K562 (cell line): ENCODE measurements around the gene NOBOX. TPM values are rescaled to one million over a fixed set of nuclear protein-coding genes. Genes with fewer than 3 reads are reported as not detected.

Experiments used
- ATAC-seq: fragments of 200-7000 bp; cut with Tn5 transposase; 3 replicates; pipeline ENCODE4 v1.9.1; 2020; ENCODE audit warnings: moderate library complexity
- BruUV-seq: library from RNA; stranded (reverse); fragments of 400-500 nt; replicated peaks from 2 replicates; lab custom pipeline; 2021; lab: Mats Ljungman, UMichigan
- CTCF ChIA-PET: fragments of 300-600 bp; formaldehyde crosslinking; extraction: SDS; loops from one replicate; lab custom pipeline; 2021; ENCODE audit warnings: low intra/inter-chr PET ratio; lab: Yijun Ruan, JAX
- POLR2A ChIA-PET: fragments of 300-600, 350-650 bp; sonication (Branson Sonifier 250); formaldehyde crosslinking; extraction: SDS; loops from one replicate; lab custom pipeline; 2021; ENCODE audit warnings: antibody characterized with exemption, inconsistent platforms; lab: Yijun Ruan, JAX
- DNase-seq, 4 experiments: peaks; one replicate each; pipeline versions ENCODE4 v3.0.0 to v3.0.0-alpha.2; 2011 to 2018; ENCODE audit warnings: low spot score in 3 of 4, mixed read lengths in 3 of 4; ENCODE audit errors: extremely low read depth in 1 of 4
- FAIRE-seq: peaks from 2 replicates; lab custom pipeline; 2011; peaks lifted over from hg19 to GRCh38; lab: Jason Lieb, UNC
- H2AFZ ChIP-seq: 2 replicates; pipeline ENCODE4 v1.6.0; 2011; ENCODE audit warnings: low read depth, low read length, control low read depth, inconsistent platforms
- H3K27ac ChIP-seq: fragments of 200-600 bp; 3 replicates; pipeline ENCODE4 v1.8.0; 2011; ENCODE audit warnings: low read depth, mild to moderate bottlenecking, control low read depth, inconsistent platforms, low read length, moderate library complexity, mixed read lengths; ENCODE audit errors: extremely low read depth
- H3K27me3 ChIP-seq, 2 experiments: fragments of 300-600 bp in 1 of 2; 2 replicates in 1 of 2; 3 replicates in 1 of 2; pipeline versions ENCODE4 v1.6.0 to v1.8.0; 2011; ENCODE audit warnings: inconsistent platforms in 2 of 2, low read length in 2 of 2, mild to moderate bottlenecking in 1 of 2, mixed read lengths in 1 of 2, moderate library complexity in 1 of 2; ENCODE audit not compliant: control insufficient read depth in 2 of 2, insufficient read depth in 2 of 2
- H3K36me3 ChIP-seq: fragments of 300-600 bp; 3 replicates; pipeline ENCODE4 v1.8.0; 2011; ENCODE audit warnings: mild to moderate bottlenecking, low read length, inconsistent platforms; ENCODE audit not compliant: control insufficient read depth, insufficient read depth
- H3K4me1 ChIP-seq, 2 experiments: fragments of 200-600 bp in 1 of 2; replicated peaks in 1 of 2; 2 replicates in 1 of 2; 3 replicates in 1 of 2; pipeline versions ENCODE4 v1.5.1 to v1.8.0; 2011; ENCODE audit warnings: inconsistent platforms in 2 of 2, low read length in 2 of 2, mild to moderate bottlenecking in 1 of 2, mixed read lengths in 1 of 2, moderate library complexity in 1 of 2; ENCODE audit not compliant: control insufficient read depth in 2 of 2, insufficient read depth in 2 of 2
- H3K4me2 ChIP-seq: 2 replicates; pipeline ENCODE4 v1.6.1; 2011; ENCODE audit warnings: low read length, control low read depth, inconsistent platforms, mixed read lengths; ENCODE audit not compliant: insufficient read depth
- H3K4me3 ChIP-seq: fragments of 200-600 bp; sonication (generic), shearing (Covaris generic); 2 replicates; pipeline ENCODE4 v1.5.1; 2016; ENCODE audit warnings: control low read depth, inconsistent platforms
- H3K79me2 ChIP-seq: fragments of 200-600 bp; 3 replicates; pipeline ENCODE4 v1.8.0; 2011; ENCODE audit warnings: low read length, inconsistent platforms; ENCODE audit not compliant: control insufficient read depth, insufficient read depth
- H3K9ac ChIP-seq, 2 experiments: 2 replicates each; pipeline versions ENCODE4 v1.6.0 to v1.6.1; 2011; ENCODE audit warnings: low read depth in 2 of 2, low read length in 2 of 2, control low read depth in 1 of 2, inconsistent platforms in 1 of 2, mild to moderate bottlenecking in 1 of 2, mixed read lengths in 1 of 2; ENCODE audit not compliant: insufficient read depth in 1 of 2
- H3K9me1 ChIP-seq: one replicate; pipeline ENCODE4 v1.6.0; 2011; ENCODE audit warnings: inconsistent platforms, mild to moderate bottlenecking, low read length, moderate library complexity; ENCODE audit not compliant: control insufficient read depth, insufficient read depth
- H3K9me3 ChIP-seq: replicated peaks from 2 replicates; pipeline ENCODE4 v1.5.1; 2011; ENCODE audit warnings: low read depth, low read length, inconsistent platforms; ENCODE audit not compliant: control insufficient read depth, insufficient read depth
- H4K20me1 ChIP-seq: replicated peaks from 2 replicates; pipeline ENCODE4 v1.6.1; 2011; ENCODE audit warnings: low read length, inconsistent platforms, mixed read lengths; ENCODE audit not compliant: control insufficient read depth, insufficient read depth
- HMGN3 ChIP-seq: IDR thresholded peaks from 2 replicates; pipeline ENCODE4 v1.6.1; 2011; ENCODE audit warnings: borderline replicate concordance, low read depth, mild to moderate bottlenecking, mixed read lengths, low read length; ENCODE audit not compliant: insufficient read length; ENCODE audit errors: extremely low read depth
- NCOA4 ChIP-seq: fragments of 450-650 bp; IDR thresholded peaks from 2 replicates; pipeline ENCODE4 v1.6.1; 2018; ENCODE audit warnings: mild to moderate bottlenecking; ENCODE audit not compliant: partially characterized antibody
- PATZ1 ChIP-seq: fragments of 250-450 bp; sonication (Bioruptor Pico); IDR thresholded peaks from 2 replicates; pipeline ENCODE4 v1.5.0; 2020; ENCODE audit warnings: mild to moderate bottlenecking, borderline replicate concordance
- TRIM28 ChIP-seq: fragments of 450-650 bp; IDR thresholded peaks from 2 replicates; pipeline ENCODE4 v1.6.1; 2017
- ZNF551 ChIP-seq: fragments of 250-450 bp; sonication (Bioruptor Pico); IDR thresholded peaks from 2 replicates; pipeline ENCODE4 v1.5.0; 2021; ENCODE audit warnings: mild to moderate bottlenecking, moderate library complexity
- WGBS: fragments of 100-300 bp; shearing (Covaris generic); methylation state at CpG from one replicate; pipeline ENCODE4 v1.1.6; 2016; ENCODE audit warnings: low coverage, mixed read lengths; ENCODE audit not compliant: insufficient coverage; ENCODE audit errors: missing lambda C conversion rate; 5-methylcytosine and 5-hydroxymethylcytosine counted together
- in situ Hi-C: fragments of 300-500 bp; cut with MboI; formaldehyde crosslinking; loops from 4 replicates; pipeline ENCODE4 v1.15.0; 2018; ENCODE audit warnings: inconsistent platforms, mixed read lengths
- intact Hi-C: fragments of 100-400 bp; cut with micrococcal nuclease; formaldehyde crosslinking; loops from 2 replicates; pipeline ENCODE4 v1.14.2; 2022
- polyA plus RNA-seq, 8 experiments: library from polyadenylated mRNA; depleted of rRNA in 4 of 8; stranded (reverse) in 5 of 8; unstranded in 3 of 8; fragments of >200 nt; fragmentation: Nextera tagmentation in 2 of 8; fragmentation: Illumina TruSeq in 1 of 8; extraction: Ambion mirVana in 2 of 8; extraction: Trizol in 1 of 8; gene quantifications; 2 replicates each; pipeline versions ENCODE4 v1.2.1 to v1.2.3, GENCODE V29; 2011 to 2014; ENCODE audit warnings: inconsistent platforms in 1 of 8, missing spikeins in 1 of 8
- total RNA-seq, 7 experiments: library from RNA; depleted of rRNA in 6 of 7; stranded (reverse); fragments of >200 nt in 6 of 7; fragmentation: Illumina TruSeq in 2 of 7; extraction: Trizol in 2 of 7; gene quantifications; 2 replicates each; pipeline versions ENCODE4 v1.2.1 to v1.2.3, GENCODE V29; 2011 to 2021; ENCODE audit warnings: low replicate concordance in 1 of 7

The NOBOX gene
- total and polyA plus RNA-seq, 9 of the 15 experiments (the other 6 are each of a cell fraction or from before 2014, with no cell fraction given), result not detected

- in situ Hi-C loops, result no loop called here
- ChIA-PET POLR2A (interaction anchor here (0.5 to 0.6 kb wide), 2 partner anchors 236 to 306 kb away, joined by 3 to 4 read pairs; no protein-coding TSS in a partner anchor), CTCF (no interaction called here)
- no peaks in the 10 kb centered on the region for H3K9me3 ChIP-seq
- peaks cover 0 to under 1% of the 10 kb centered on the region in 2 experiments; a peak in 2 of 5 replicates for H3K27me3 ChIP-seq
- WGBS, result 0% methylated on average over 4 of the region's 4 CpGs
- no peaks in the 10 kb centered on the region for H3K36me3 ChIP-seq
- intact Hi-C loops, result no loop called here
- H3K9me1 ChIP-seq, result no peaks in the 10 kb centered on the region
- H3K4me3 ChIP-seq, result no peak overlapping the region
- no peak overlapping the region for H3K27ac ChIP-seq
- DNase-seq, result no peak
- no peak overlapping the region for H3K9ac ChIP-seq
- no TSS peak for BruUV-seq
- no peaks in the 10 kb centered on the region for H4K20me1 ChIP-seq
- ATAC-seq, result no peak
- H3K4me2 ChIP-seq, result no peak overlapping the region
- H3K79me2 ChIP-seq, result no peaks in the 10 kb centered on the region
- FAIRE-seq, result no peak
- no peaks in the 10 kb centered on the region for H3K4me1 ChIP-seq
- TF ChIP-seq HMGN3 (no peak), ZNF551 (CRISPR knock-in tag) (no peak), TRIM28 (no peak), NCOA4 (no peak), PATZ1 (CRISPR knock-in tag) (no peak)
- no peak overlapping the region for H2AFZ ChIP-seq
Measured at GRCh38 chr7:144410441-144410840, 6.9 kb upstream of the NOBOX start.
